NT2/D1 (cell line): ENCODE measurements around the gene PKP1.
A peak's percentile ranks its signal among the peaks of the same experiment; 100 is the strongest.

Experiments used
- DNase-seq: peaks from one replicate; pipeline ENCODE4 v3.0.0-alpha.2; 2011; ENCODE audit warnings: low read depth, low spot score
- H3K27me3 ChIP-seq: 2 replicates; pipeline ENCODE4 v1.6.0; 2011; ENCODE audit warnings: mild to moderate bottlenecking; ENCODE audit not compliant: insufficient read length, insufficient read depth
- H3K36me3 ChIP-seq: 2 replicates; pipeline ENCODE4 v1.6.1; 2011; ENCODE audit warnings: mild to moderate bottlenecking, low read length, mixed read lengths; ENCODE audit not compliant: insufficient read depth, insufficient read length
- H3K4me1 ChIP-seq: 2 replicates; pipeline ENCODE4 v1.5.1; 2011; ENCODE audit not compliant: insufficient read depth, insufficient read length
- H3K4me3 ChIP-seq: 2 replicates; pipeline ENCODE4 v1.5.1; 2011; ENCODE audit warnings: low read depth; ENCODE audit not compliant: insufficient read length
- H3K9ac ChIP-seq: 2 replicates; pipeline ENCODE4 v1.6.0; 2011; ENCODE audit warnings: low read depth; ENCODE audit not compliant: insufficient read length
- H3K9me3 ChIP-seq: 2 replicates; pipeline ENCODE4 v1.5.1; 2011; ENCODE audit warnings: mild to moderate bottlenecking, low read length; ENCODE audit not compliant: insufficient read depth
- SUZ12 ChIP-seq: IDR thresholded peaks from 2 replicates; pipeline ENCODE4 v1.6.1; 2011; ENCODE audit not compliant: insufficient read length, insufficient read depth; ENCODE audit errors: extremely low read depth
- YY1 ChIP-seq: IDR thresholded peaks from 2 replicates; pipeline ENCODE4 v1.6.1; 2011; ENCODE audit not compliant: insufficient read length, insufficient read depth
- ZNF274 ChIP-seq: IDR thresholded peaks from 2 replicates; pipeline ENCODE4 v1.6.1; 2011; ENCODE audit warnings: mild to moderate bottlenecking, low read depth, low read length

The PKP1 gene

GRCh38 chr1:201356701-201357100 lies 73.4 kb downstream of the PKP1 start:
- H3K4me3 ChIP-seq: no peak overlapping the region
- no peaks in the 10 kb centered on the region for H3K27me3 ChIP-seq
- H3K9me3 ChIP-seq: no peaks in the 10 kb centered on the region
- H3K9ac ChIP-seq: no peak overlapping the region
- peaks cover 30% of the 10 kb centered on the region for H3K4me1 ChIP-seq
- no peak for TF ChIP-seq SUZ12
- no peak for TF ChIP-seq ZNF274
- TF ChIP-seq YY1: no peak
- DNase-seq: no peak
- peaks cover 13% of the 10 kb centered on the region for H3K36me3 ChIP-seq

- Histone ChIP-seq H3K4me1 (peaks cover 33% of the 10 kb centered on the region), H3K9ac (no peak overlapping the region), H3K36me3 (peaks cover 13% of the 10 kb centered on the region), H3K4me3 (no peak overlapping the region), H3K9me3 (no peaks in the 10 kb centered on the region), H3K27me3 (no peaks in the 10 kb centered on the region)
- no peak for TF ChIP-seq SUZ12
- TF ChIP-seq ZNF274: no peak
- no peak for TF ChIP-seq YY1
- no peak for DNase-seq
These were observed 73.9 kb downstream of the PKP1 start for GRCh38 chr1:201357211-201357610.

- Histone ChIP-seq H3K9ac (no peak overlapping the region), H3K27me3 (peaks cover 3% of the 10 kb centered on the region), H3K4me1 (peaks cover 33% of the 10 kb centered on the region), H3K36me3 (peaks cover 16% of the 10 kb centered on the region), H3K4me3 (no peak overlapping the region), H3K9me3 (no peaks in the 10 kb centered on the region)
- TF ChIP-seq ZNF274 (no peak), SUZ12 (no peak), YY1 (no peak)
- no peak for DNase-seq
These were observed 74.5 kb downstream of the PKP1 start for GRCh38 chr1:201357636-201358348.

- DNase-seq: no peak
- H3K9ac ChIP-seq: no peak overlapping the region
- H3K9me3 ChIP-seq: no peaks in the 10 kb centered on the region
- peaks cover 20% of the 10 kb centered on the region for H3K36me3 ChIP-seq
- peaks cover 26% of the 10 kb centered on the region for H3K4me1 ChIP-seq
- H3K27me3 ChIP-seq: peaks cover 3% of the 10 kb centered on the region
- no peak overlapping the region for H3K4me3 ChIP-seq
- no peak for TF ChIP-seq YY1
- TF ChIP-seq ZNF274: no peak
- TF ChIP-seq SUZ12: no peak
These were observed 75.3 kb downstream of the PKP1 start for GRCh38 chr1:201358596-201358995.

GRCh38 chr1:201359031-201359872 lies 75.9 kb downstream of the PKP1 start:
- H3K27me3 ChIP-seq: peaks cover 3% of the 10 kb centered on the region
- H3K9me3 ChIP-seq: no peaks in the 10 kb centered on the region
- H3K4me3 ChIP-seq: no peak overlapping the region
- peaks cover 23% of the 10 kb centered on the region for H3K4me1 ChIP-seq
- DNase-seq: no peak
- peaks cover 22% of the 10 kb centered on the region for H3K36me3 ChIP-seq
- TF ChIP-seq SUZ12: no peak
- no peak for TF ChIP-seq YY1
- TF ChIP-seq ZNF274: no peak
- H3K9ac ChIP-seq: peak overlapping the region; percentile 43

GRCh38 chr1:201359873-201360210 lies 76.5 kb downstream of the PKP1 start:
- Histone ChIP-seq H3K4me3 (no peak overlapping the region), H3K9me3 (no peaks in the 10 kb centered on the region), H3K4me1 (peaks cover 23% of the 10 kb centered on the region), H3K36me3 (peaks cover 28% of the 10 kb centered on the region), H3K9ac (no peak overlapping the region), H3K27me3 (peaks cover 3% of the 10 kb centered on the region)
- TF ChIP-seq YY1: no peak
- no peak for TF ChIP-seq ZNF274
- TF ChIP-seq SUZ12: no peak
- DNase-seq: no peak

- TF ChIP-seq YY1 (no peak), SUZ12 (no peak), ZNF274 (no peak)
- Histone ChIP-seq H3K36me3 (peaks cover 32% of the 10 kb centered on the region), H3K9me3 (no peaks in the 10 kb centered on the region), H3K27me3 (peaks cover 3% of the 10 kb centered on the region), H3K4me1 (peaks cover 23% of the 10 kb centered on the region), H3K9ac (no peak overlapping the region), H3K4me3 (no peak overlapping the region)
- DNase-seq: no peak
These were observed 77.2 kb downstream of the PKP1 start for GRCh38 chr1:201360486-201360885.
